Activated naive CD8-positive, alpha-beta T cell treated with anti-CD3 and anti-CD28 coated beads for 36 hours (primary cell): Measurements from ENCODE around the gene SNCAIP. TPM values are rescaled to one million over a fixed set of nuclear protein-coding genes. Genes with fewer than 3 reads are reported as not detected.
"Not testable (repeated sequence)": the region's sequence is repeated elsewhere in the genome, so short reads cannot be mapped to it uniquely, and the experiment has no call there.

Source experiments
- DNase-seq: peaks from one replicate; pipeline ENCODE4 v3.0.0; 2021
- H3K27ac Mint-ChIP-seq: one replicate; pipeline ENCODE4 v1.8.0; 2022; ENCODE audit warnings: mild to moderate bottlenecking, moderate library complexity, mixed read lengths
- H3K27me3 Mint-ChIP-seq: one replicate; pipeline ENCODE4 v1.8.0; 2022; ENCODE audit warnings: mild to moderate bottlenecking, mixed read lengths
- H3K36me3 Mint-ChIP-seq: one replicate; pipeline ENCODE4 v1.8.0; 2021; ENCODE audit warnings: mild to moderate bottlenecking, mixed read lengths
- H3K4me1 Mint-ChIP-seq: one replicate; pipeline ENCODE4 v1.8.0; 2021; ENCODE audit warnings: mixed read lengths
- H3K4me3 Mint-ChIP-seq: one replicate; pipeline ENCODE4 v1.8.0; 2022; ENCODE audit warnings: mild to moderate bottlenecking, moderate library complexity, mixed read lengths
- H3K9me3 Mint-ChIP-seq: one replicate; pipeline ENCODE4 v1.8.0; 2022; ENCODE audit warnings: mixed read lengths
- total RNA-seq, 2 experiments: library from RNA; stranded (reverse); gene quantifications; one replicate each; pipeline ENCODE4 v1.2.3, GENCODE V29; 2021

SNCAIP gene
- total RNA-seq, 2 experiments from 2014 or later = not detected

DNA sequence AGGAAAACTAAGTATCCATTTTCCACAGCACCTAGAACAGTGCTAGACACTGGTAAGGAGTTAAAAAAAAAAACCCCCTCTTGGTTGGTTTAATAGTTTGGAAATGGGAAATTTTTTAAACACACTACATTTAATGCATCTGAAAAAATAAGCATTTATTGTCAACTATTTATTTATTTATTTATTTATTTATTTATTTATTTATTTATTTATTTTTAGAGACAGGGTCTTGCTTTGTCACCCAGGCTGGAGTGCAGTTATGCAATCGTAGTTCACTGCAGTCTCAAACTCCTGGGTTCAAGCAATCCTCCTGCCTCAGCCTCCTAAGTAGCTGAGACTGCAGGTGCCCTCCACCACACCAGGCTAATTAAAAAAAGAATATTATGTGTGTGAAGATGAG lies 51.6 kb downstream of the SNCAIP start:
- no peak for DNase-seq
- no peaks in the 10 kb centered on the region for H3K4me1 Mint-ChIP-seq
- no peaks in the 10 kb centered on the region for H3K27me3 Mint-ChIP-seq
- no peaks in the 10 kb centered on the region for H3K36me3 Mint-ChIP-seq
- H3K4me3 Mint-ChIP-seq = no peak overlapping the region
- H3K27ac Mint-ChIP-seq = no peak overlapping the region
- no peaks in the 10 kb centered on the region for H3K9me3 Mint-ChIP-seq

DNA sequence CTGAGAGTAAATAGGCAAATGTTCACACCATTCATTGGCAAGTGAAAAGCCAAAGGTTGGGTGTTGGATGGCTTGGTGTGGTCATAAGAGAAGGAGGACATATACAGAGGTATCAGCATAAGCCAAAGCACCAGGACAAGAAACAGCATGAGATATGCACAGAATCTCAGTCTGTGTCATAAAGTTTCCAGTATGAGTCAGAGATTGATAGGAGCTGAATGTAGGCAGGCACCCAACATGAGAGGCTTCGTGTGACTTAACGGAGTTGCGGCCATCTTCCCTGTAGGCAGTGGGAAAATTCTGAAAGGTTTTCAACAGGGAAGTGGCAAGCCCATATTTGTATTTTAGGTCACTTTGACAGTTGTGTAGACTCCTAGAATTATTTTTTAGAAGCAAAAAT lies 54.5 kb downstream of the SNCAIP start:
- no peaks in the 10 kb centered on the region for H3K27me3 Mint-ChIP-seq
- no peaks in the 10 kb centered on the region for H3K9me3 Mint-ChIP-seq
- no peak overlapping the region for H3K27ac Mint-ChIP-seq
- no peak overlapping the region for H3K4me3 Mint-ChIP-seq
- H3K36me3 Mint-ChIP-seq = no peaks in the 10 kb centered on the region
- no peak for DNase-seq
- H3K4me1 Mint-ChIP-seq = no peaks in the 10 kb centered on the region

GRCh38 chr5:122367456-122367855 lies 55.4 kb downstream of the SNCAIP start:
- Mint-ChIP-seq H3K27me3 (no peaks in the 10 kb centered on the region), H3K4me3 (no peak overlapping the region), H3K4me1 (no peaks in the 10 kb centered on the region), H3K36me3 (no peaks in the 10 kb centered on the region), H3K9me3 (no peaks in the 10 kb centered on the region), H3K27ac (no peak overlapping the region)
- DNase-seq = no peak

GRCh38 chr5:122368510-122369251 lies 56.6 kb downstream of the SNCAIP start:
- H3K4me1 Mint-ChIP-seq = no peaks in the 10 kb centered on the region
- H3K36me3 Mint-ChIP-seq = no peaks in the 10 kb centered on the region
- H3K27me3 Mint-ChIP-seq = no peaks in the 10 kb centered on the region
- no peak overlapping the region for H3K4me3 Mint-ChIP-seq
- no peak for DNase-seq
- no peaks in the 10 kb centered on the region for H3K9me3 Mint-ChIP-seq
- H3K27ac Mint-ChIP-seq = no peak overlapping the region

GRCh38 chr5:122369253-122369815 lies 57.3 kb downstream of the SNCAIP start:
- no peak overlapping the region for H3K4me3 Mint-ChIP-seq
- no peaks in the 10 kb centered on the region for H3K36me3 Mint-ChIP-seq
- no peak for DNase-seq
- H3K27me3 Mint-ChIP-seq = no peaks in the 10 kb centered on the region
- no peak overlapping the region for H3K27ac Mint-ChIP-seq
- H3K4me1 Mint-ChIP-seq = no peaks in the 10 kb centered on the region
- H3K9me3 Mint-ChIP-seq = no peaks in the 10 kb centered on the region

DNA sequence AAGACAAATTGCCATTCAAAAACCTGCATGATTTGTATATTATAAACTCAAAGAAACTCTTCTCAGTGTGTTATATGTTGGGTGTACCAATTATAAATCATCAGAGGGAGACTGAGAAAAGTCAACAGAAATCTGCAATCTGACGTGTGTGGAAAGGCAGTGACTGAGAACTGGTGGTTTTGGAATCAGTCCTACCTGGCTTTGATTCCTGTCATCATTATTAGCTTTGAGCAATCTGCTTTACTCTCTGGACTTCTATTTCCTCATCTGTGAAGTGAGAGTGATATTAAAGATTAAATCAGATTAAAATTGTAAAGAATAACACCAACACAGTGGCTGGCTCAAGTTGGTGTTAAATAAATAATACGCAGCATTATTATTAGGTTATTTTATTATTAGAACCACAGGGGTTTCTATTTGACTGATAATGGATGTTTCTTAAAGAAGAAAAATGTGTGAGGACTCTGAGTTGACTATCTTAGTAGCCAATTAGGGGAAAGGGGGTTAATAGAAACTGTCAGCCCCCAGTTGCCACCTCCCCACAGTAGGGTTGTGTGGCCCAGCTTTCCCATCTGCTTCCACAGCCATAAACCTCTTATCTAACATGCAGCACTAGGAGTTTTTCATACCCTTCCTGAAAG lies 59.6 kb downstream of the SNCAIP start:
- H3K27me3 Mint-ChIP-seq = no peaks in the 10 kb centered on the region
- DNase-seq = no peak
- H3K4me1 Mint-ChIP-seq = no peaks in the 10 kb centered on the region
- H3K27ac Mint-ChIP-seq = no peak overlapping the region
- H3K36me3 Mint-ChIP-seq = no peaks in the 10 kb centered on the region
- no peaks in the 10 kb centered on the region for H3K9me3 Mint-ChIP-seq
- no peak overlapping the region for H3K4me3 Mint-ChIP-seq

GRCh38 chr5:122374110-122374509 lies 62.1 kb downstream of the SNCAIP start:
- no peak overlapping the region for H3K4me3 Mint-ChIP-seq
- H3K9me3 Mint-ChIP-seq = peaks cover 1% of the 10 kb centered on the region
- H3K4me1 Mint-ChIP-seq = no peaks in the 10 kb centered on the region
- no peaks in the 10 kb centered on the region for H3K27me3 Mint-ChIP-seq
- H3K36me3 Mint-ChIP-seq = no peaks in the 10 kb centered on the region
- DNase-seq = no peak
- H3K27ac Mint-ChIP-seq = no peak overlapping the region

DNA sequence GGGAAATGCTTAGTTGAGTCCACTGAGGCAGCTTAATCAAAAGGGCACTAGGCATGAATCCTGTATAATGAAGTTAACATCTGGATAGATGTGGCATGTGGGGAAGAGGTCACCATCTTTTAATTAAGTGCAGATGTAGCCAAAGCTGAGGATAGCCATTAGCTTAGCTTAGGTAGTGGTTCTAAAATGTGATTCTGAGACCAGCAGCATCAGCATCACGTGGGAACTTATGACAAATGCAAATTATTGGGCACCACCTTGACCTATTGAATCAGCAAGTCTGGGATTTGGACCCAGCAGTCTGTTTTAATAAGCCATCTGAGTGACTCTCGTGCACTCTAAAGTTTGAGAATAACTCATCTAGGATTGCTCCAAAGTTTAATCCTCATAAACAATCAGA lies 63.8 kb downstream of the SNCAIP start:
- Mint-ChIP-seq H3K27ac (no peak overlapping the region), H3K27me3 (no peaks in the 10 kb centered on the region), H3K9me3 (peaks cover 1% of the 10 kb centered on the region), H3K36me3 (no peaks in the 10 kb centered on the region), H3K4me3 (no peak overlapping the region), H3K4me1 (no peaks in the 10 kb centered on the region)
- no peak for DNase-seq

GRCh38 chr5:122376250-122376649 lies 64.2 kb downstream of the SNCAIP start:
- Mint-ChIP-seq H3K9me3 (peaks cover 1% of the 10 kb centered on the region), H3K4me1 (no peaks in the 10 kb centered on the region), H3K27ac (no peak overlapping the region), H3K36me3 (no peaks in the 10 kb centered on the region), H3K4me3 (no peak overlapping the region), H3K27me3 (no peaks in the 10 kb centered on the region)
- DNase-seq = no peak

- no peak overlapping the region for H3K4me3 Mint-ChIP-seq
- H3K4me1 Mint-ChIP-seq = no peaks in the 10 kb centered on the region
- DNase-seq = no peak
- H3K27me3 Mint-ChIP-seq = no peaks in the 10 kb centered on the region
- peaks cover 1% of the 10 kb centered on the region for H3K9me3 Mint-ChIP-seq
- H3K27ac Mint-ChIP-seq = no peak overlapping the region
- no peaks in the 10 kb centered on the region for H3K36me3 Mint-ChIP-seq
These were observed 65.0 kb downstream of the SNCAIP start for GRCh38 chr5:122377026-122377425.

DNA sequence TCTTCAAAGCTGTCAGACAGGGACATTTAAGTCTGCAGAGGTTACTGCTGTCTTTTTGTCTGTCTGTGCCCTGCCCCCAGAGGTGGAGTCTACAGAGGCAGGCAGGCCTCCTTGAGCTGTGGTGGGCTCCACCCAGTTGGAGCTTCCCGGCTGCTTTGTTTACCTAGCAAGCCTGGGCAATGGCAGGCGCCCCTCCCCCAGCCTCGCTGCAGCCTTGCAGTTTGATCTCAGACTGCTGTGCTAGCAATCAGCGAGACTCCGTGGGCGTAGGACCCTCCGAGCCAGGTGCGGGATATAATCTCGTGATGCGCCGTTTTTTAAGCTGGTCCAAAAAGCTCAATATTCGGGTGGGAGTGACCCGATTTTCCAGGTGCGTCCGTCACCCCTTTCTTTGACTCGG lies 70.9 kb downstream of the SNCAIP start:
- DNase-seq, H3K27ac Mint-ChIP-seq, H3K4me3 Mint-ChIP-seq, H3K27me3 Mint-ChIP-seq, H3K9me3 Mint-ChIP-seq, H3K36me3 Mint-ChIP-seq, H3K4me1 Mint-ChIP-seq: not testable (repeated sequence)

- Mint-ChIP-seq H3K27ac (no peak overlapping the region), H3K36me3 (no peaks in the 10 kb centered on the region), H3K27me3 (no peaks in the 10 kb centered on the region), H3K9me3 (peaks cover 2% of the 10 kb centered on the region), H3K4me1 (no peaks in the 10 kb centered on the region), H3K4me3 (no peak overlapping the region)
- DNase-seq = no peak
These were observed 72.8 kb downstream of the SNCAIP start for GRCh38 chr5:122384739-122385235.

- Mint-ChIP-seq H3K36me3 (no peaks in the 10 kb centered on the region), H3K27me3 (no peaks in the 10 kb centered on the region), H3K27ac (no peak overlapping the region), H3K4me3 (no peak overlapping the region), H3K4me1 (no peaks in the 10 kb centered on the region), H3K9me3 (peaks cover 2% of the 10 kb centered on the region)
- DNase-seq = no peak
These were observed 73.2 kb downstream of the SNCAIP start for GRCh38 chr5:122385286-122385685.

DNA sequence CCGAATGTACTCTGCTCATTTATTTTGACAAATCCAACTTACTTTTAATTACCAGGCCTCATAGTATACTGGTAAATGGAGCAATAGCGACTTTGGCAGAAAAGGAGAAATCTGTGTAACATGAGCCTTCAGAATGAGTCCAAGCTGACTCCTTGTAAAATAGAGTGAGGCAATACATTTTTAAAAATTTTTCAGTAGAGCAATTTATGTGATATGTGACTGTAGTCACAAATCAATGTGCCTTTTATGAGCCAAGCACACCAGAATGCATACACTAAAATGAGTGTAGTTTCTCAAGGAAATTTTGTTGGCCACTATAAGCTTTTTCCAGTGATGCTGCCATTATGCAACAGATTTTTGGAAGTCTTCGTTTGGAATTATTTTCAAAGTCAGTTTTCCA lies 73.8 kb downstream of the SNCAIP start:
- peaks cover 2% of the 10 kb centered on the region for H3K9me3 Mint-ChIP-seq
- no peak overlapping the region for H3K27ac Mint-ChIP-seq
- H3K4me1 Mint-ChIP-seq = no peaks in the 10 kb centered on the region
- no peaks in the 10 kb centered on the region for H3K27me3 Mint-ChIP-seq
- no peak for DNase-seq
- no peak overlapping the region for H3K4me3 Mint-ChIP-seq
- no peaks in the 10 kb centered on the region for H3K36me3 Mint-ChIP-seq

GRCh38 chr5:122390154-122390553 lies 78.1 kb downstream of the SNCAIP start:
- Mint-ChIP-seq H3K4me3 (no peak overlapping the region), H3K27me3 (no peaks in the 10 kb centered on the region), H3K36me3 (no peaks in the 10 kb centered on the region), H3K27ac (no peak overlapping the region), H3K9me3 (no peaks in the 10 kb centered on the region), H3K4me1 (no peaks in the 10 kb centered on the region)
- DNase-seq = no peak

DNA sequence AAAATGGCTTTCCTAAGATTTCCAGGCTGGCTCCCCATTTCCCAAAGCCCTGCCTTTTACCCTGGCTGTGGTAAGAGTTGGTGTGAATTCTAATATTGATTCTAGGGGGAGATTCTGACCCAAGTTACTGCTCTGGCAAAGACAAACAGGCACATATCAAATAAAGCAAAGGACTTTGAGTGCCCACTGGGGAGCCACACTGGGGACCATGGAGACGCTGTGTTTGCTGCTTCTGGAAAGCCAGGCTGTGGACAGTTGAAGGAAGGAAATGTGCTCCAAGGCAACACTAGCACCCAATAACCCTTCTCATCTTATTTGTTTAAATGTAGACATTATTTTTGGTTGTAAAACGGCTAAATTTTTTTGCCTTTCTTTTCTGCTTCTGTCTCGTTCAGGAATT lies 78.7 kb downstream of the SNCAIP start:
- H3K36me3 Mint-ChIP-seq = no peaks in the 10 kb centered on the region
- no peak overlapping the region for H3K27ac Mint-ChIP-seq
- DNase-seq = no peak
- no peak overlapping the region for H3K4me3 Mint-ChIP-seq
- no peaks in the 10 kb centered on the region for H3K27me3 Mint-ChIP-seq
- no peaks in the 10 kb centered on the region for H3K9me3 Mint-ChIP-seq
- H3K4me1 Mint-ChIP-seq = no peaks in the 10 kb centered on the region
